NOMO-1 treated with DMSO at 0.1 percent for 48 hours (cell line): ENCODE results near the gene TENT4A.
A peak's percentile ranks its signal among the peaks of the same experiment; 100 is the strongest.
"Not testable (repeated sequence)": the region's sequence is repeated elsewhere in the genome, so short reads cannot be mapped to it uniquely, and the experiment has no call there.

Experiments used
- DNase-seq: peaks from one replicate; lab custom pipeline; 2025; ENCODE audit not compliant: unreplicated experiment; lab: John Stamatoyannopoulos, UW

The TENT4A gene

DNA sequence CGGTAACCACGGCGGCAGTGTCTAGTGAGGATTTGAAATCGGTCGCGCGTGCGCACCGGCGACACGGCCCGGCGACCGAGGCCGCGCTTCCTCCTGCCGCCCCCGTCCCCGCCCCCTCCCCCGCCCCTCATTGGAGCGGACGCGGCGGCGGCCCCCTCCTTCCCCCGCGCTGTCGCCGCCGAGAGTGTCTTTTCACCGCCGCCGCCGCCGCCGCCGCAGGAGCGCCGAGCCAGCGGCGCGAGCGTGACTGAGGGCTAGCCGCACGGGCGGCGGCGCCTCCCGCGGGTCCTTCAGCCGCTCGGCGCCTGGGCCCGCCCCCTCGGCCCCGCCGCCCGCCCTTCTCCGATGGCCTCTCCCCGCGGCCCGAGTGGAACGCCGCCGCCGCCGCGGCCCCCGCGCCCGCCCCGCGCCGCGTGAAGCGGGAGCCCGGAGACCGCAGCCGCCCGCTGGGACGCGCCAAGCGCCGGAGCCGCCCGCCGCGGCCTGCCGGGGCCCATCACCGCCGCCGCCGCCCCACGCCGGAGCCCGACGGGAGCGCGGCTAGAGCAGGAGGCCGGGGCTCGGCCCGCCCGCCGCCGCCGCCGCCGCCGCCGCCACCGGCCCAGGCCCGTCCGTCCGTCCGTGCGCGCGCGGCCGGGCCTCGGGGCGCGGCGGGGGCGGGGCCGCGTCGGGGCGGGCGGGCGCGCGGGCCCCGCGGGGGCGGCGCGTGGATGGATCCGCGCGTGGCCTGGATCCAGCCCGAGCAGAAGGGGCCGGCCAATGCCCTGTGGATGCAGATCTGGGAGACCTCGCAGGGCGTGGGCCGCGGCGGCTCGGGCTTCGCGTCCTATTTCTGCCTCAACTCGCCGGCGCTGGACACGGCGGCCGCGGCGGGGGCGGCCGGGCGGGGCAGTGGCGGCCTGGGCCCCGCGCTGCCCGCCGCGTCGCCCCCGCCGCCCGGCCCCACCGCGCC lies at the start of gene TENT4A:
Gene TENT4A, plus strand, starts transcription at position 159 of the 952 bp plus-strand sequence. Its CDS starts 552 bp downstream, at position 711.
- peak; percentile 30 for DNase-seq

DNA sequence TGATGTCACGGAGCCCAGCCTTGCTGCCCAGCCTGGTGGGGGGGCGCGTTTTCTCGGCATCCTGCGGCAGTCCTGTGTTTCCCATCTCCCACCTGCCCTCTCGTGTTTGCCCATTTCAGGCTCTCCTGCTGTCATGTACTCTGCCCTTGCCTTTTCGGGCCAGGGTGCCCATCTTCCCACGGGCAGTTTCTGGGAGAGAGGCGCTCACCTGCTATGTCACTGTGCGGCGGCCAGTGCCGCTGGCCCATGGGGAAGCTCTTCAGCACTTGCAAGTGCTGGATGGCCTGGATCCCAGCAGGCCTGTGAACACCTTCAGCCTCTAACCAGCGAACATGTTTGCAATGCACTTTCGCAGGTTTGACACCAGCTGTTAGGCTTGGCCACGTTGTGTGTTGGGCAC lies 46.5 kb upstream of the TENT4A start:
- no peak for DNase-seq

DNA sequence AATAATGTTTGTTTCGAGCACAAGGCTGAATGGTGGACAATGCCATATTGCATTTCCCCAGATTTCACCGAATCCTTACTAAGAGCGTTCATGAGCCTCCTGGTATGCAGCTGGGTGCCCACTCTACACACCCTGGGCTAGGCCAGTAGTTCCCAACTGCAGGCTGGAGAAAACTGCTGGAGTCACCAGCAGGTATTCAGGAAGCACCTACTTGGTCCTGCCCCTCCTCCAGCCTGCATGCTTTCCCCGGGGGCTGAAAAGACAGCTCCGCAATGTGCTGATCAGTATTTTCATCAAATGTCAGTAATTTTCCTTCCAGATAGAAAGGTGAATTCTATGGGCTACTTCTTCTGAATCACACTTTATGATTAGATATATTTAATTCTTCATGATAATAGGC lies 45.6 kb upstream of the TENT4A start:
- DNase-seq: no peak

DNA sequence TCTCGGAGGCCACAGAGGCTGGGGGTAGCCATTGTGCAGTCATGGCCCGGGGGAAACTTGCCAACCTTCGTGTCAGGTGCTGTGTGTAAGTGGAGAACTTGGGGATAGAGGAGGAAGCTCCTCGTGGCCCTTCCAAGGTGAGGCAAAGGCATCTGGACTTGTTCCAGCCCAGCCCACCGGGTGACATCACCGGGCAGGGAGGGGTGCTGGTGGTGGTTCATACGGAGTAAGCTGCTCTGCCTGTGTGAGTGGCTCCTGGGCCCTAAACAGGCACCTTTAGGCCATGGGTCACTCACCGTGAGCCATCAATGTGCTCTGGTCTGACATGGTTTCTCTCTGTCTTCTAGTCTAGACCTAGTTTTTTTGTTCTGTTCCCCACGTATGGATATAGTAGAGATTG lies 44.5 kb upstream of the TENT4A start:
- DNase-seq: not testable (repeated sequence)

DNA sequence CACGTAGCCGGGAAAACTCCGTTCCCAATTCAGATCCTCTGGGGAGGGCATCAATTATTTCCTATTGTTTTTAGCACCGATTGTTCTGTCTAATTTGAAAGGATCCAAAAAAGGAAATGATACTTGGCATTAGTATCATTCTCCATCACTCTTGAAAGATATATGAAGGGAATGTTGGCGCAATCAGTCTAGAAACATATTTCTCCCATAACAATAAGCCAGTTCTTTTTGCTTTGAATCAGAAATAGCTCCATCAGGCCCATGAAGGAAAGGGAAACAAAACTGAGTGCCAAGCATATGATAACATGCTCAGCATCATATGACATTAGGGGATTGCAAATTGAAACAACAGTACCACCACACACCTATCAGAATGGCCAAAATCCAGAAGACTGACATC lies 40.2 kb upstream of the TENT4A start:
- DNase-seq: no peak

DNA sequence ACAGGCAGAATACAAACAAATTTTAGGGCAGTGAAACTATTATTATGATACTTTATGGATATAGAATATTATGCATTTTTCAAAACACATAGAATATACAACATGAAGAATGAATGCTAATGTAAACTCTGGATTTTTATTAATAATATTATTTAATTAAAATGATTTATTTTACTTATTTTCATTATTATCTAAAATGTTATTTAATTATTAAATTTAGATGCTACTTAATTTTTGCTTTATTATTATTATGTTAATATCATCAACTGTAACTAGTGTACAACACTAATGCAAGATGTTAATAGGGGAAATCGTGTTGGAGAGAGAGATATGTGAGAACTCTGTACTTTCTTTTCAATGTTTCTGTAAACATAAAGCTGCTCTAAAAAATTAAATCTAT lies 39.3 kb upstream of the TENT4A start:
- no peak for DNase-seq

DNA sequence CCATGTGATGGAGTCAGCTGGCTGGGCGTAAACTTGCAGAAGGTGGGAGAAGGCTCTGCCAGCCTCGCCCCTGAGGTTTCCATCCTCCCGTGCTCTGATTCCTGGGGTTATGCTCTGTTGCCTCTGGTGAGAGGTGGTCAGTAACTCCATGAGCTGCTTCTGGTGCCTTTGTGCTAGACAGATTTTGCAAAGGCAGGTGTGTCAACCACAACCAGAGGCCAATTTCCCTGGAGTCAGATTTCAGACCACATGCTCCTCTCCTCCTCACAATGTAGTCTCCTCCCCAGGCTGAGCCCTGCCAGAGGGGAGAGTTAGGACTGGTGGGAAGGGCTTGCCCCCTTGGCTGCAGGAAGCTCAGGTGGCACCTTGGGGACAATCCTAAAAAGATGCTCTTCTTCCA lies 38.8 kb upstream of the TENT4A start:
- no peak for DNase-seq

DNA sequence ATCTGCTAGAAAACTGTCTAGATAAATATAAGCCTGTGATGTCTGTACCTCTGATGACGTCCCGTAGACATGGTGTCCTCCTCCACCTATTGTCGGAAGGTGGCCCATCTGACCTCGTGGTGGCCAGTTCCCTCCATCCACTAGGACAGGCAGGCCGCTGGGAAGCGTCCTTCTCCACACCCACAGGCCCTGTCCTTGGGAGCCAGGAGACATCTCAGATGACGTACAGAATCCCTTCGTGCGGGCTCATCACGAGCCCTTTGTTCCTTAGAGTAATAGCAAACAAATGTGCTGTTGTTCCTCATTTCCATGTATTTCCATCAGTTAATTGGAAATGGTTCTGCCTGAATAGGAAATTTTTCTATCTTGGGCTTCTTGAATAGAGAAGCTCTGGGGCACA lies 38.3 kb upstream of the TENT4A start:
- no peak for DNase-seq

DNA sequence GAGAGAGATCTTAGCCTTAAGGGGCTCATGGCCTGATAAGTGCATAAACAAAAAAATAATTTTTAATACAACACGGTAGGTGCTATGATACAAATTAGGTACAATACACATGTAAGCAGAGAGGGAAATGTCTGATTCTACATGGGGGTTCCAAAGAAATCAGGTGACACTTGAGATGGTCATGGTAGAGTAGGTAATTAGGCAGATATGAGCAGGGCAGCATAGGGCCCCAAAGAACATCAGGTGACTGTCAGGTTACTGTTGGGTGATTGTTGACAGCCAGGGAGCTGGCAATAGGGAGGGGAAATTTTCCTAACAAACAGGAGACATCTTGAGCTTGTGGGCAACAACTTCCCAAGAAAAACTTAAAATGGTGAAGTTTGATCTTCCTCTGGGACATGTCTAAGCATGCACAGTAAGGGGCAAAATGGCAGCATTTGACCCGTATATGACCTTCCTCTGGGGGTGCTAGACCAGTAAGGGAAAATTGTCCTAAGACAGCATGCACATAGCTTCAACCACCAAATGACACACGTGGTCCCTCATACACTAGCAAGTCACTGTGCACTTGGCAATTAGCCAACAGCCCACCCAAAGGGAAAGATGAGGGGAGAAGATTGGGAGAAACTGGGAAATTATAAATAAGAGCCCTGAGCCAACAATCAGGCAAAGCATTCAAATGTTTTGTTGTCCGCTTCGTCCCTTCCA lies 37.3 kb upstream of the TENT4A start:
- DNase-seq: peak; percentile 23

DNA sequence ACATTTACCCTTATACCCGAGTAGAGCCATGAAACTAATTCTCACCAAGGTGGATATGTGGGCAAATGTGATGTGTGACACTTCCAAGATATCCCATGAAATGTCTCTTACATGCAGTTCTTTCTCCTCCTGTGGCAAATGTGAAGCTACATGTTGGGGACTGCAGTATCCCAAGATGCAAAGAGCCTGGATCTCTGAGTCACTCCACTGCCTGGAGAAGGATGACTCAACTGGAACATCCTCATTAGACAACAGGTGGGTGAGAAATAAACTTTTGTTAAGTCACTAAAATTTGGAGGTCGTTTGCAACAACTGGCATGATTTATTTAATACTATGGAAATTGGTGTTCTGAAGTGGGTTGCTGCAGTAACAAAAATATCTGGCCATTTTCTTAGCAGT lies 36.5 kb upstream of the TENT4A start:
- no peak for DNase-seq

DNA sequence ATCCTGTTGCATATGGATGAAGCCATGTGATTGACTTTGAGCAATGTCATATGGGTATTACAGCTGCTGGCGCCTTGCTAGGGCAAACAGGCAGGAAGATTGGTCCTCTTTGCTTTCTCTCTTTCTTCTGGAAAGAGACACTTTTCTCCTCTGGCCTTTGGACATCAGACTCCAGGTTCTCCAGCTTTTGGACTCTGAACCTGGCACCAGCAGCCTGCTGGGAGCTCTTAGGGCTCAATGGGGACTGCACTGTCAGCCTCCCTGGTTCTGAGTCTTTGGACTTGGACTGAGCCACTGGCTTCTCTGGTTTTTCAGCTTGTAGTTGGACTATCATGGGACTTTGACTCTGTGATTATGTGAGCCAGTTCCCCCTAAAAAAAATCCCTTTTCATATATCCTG lies 34.8 kb upstream of the TENT4A start:
- DNase-seq: no peak

DNA sequence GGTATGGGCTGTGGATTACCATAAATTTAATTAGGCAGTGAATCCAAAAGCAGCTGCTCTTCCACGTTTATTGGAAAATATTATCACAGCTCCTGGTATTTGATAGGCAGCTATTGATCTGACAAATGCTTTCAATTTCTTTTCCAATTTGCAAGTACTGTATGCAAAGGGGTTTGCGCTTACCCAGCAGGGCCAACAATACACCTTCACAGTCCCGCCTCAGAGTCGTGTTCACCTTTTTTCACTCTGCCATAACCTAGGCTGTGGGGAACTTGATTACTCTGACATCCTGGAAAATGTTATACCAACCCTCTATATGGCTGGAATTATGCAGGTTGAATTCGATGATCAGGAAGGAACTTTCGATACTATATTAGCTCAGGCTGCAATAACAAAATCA lies 32.3 kb upstream of the TENT4A start:
- DNase-seq: no peak

DNA sequence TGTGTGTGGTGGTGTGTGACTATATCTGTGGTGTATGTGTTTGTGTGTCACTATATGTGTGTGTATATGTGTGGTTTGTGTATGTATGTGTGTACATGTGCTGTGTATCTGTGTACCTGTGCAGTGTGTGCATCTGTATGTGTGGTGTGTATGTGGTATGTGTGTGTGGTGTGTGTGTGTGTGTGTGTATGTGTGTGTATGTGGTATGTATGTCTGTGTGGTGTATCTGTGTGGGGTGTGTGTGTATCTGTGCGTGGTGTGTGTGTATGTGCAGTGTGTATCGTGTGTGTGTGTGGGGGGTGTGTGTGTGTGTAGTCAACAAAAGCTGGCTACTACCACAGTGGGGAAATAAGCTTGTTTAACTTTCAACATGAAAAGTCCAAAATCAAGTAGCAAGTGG lies 31.6 kb upstream of the TENT4A start:
- DNase-seq: no peak

DNA sequence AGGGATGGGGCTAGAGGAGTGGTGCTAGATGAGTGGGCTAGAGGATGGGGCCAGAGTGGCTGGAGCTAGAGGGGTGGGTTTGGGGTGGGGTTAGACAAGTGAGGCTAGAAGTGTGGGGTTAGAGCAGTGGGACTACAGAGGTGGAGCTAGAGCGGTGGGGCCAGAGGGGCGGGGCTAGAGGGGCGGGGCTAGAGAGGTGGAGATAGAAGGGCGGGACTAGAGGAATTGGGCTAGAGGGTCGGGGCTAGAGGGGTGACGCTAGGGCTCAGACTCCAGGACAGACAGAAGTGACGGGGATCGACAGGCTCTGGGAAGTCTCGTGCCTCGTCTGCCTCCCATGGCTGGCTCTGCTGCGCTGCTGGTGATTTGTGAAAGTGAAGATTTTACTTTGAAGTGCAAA lies 31.0 kb upstream of the TENT4A start:
- no peak for DNase-seq

DNA sequence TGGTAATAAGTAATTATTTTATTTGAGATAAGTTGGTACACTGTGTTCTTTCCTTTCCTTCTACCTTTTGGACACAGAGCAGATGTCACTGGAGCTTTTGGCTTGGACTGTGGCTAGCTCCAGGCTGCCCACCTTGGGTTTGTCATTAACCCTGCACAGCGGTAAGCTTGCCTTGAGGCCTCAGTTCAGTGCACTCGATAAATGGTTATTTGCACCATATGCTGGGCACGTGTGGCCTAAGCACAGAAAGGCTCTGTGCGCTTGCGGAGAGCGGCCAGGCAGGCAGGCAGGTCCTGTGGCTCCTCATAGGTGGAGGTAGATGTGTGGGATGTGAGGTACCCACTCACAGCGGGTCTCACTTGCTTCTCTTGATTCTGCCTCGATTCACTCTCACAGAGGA lies 30.0 kb upstream of the TENT4A start:
- DNase-seq: no peak

DNA sequence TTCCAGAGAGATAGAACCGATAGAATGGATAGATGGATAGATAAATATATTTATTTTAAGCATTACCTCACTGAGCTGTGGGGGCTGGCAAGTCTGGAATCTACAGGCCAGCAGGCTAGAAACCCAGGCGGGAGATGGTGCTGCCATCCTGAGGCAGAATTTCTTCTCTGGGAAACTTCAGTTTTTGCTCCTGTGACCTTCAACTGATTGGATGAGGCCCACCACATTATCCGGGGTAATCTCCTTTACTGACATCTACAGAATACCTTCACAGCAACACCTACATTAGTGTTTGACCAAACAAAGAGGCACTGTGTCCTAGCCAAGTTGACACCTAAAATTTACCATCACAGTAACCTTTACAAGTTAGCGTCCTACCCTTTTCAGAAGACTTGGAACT lies 29.2 kb upstream of the TENT4A start:
- DNase-seq: no peak

DNA sequence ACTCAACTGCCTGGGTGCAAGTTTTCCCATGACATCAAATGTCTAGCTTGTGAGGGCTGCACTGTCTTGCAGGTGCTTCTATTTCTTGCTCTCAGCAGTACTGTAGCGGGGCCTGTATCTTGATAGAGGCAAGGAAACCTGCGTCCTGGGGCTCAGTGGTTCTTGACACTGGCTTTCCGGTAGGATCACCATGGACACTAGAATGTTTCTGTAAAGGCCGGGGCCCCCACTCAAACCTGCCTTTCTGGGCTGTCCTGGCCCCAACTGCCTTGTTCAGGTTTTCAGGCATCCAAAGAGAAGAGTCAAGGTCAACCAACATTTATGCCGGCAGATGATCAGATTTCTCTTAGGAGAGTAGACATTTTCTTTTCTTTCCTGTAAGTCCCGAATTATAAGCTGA lies 26.7 kb upstream of the TENT4A start:
- DNase-seq: no peak

DNA sequence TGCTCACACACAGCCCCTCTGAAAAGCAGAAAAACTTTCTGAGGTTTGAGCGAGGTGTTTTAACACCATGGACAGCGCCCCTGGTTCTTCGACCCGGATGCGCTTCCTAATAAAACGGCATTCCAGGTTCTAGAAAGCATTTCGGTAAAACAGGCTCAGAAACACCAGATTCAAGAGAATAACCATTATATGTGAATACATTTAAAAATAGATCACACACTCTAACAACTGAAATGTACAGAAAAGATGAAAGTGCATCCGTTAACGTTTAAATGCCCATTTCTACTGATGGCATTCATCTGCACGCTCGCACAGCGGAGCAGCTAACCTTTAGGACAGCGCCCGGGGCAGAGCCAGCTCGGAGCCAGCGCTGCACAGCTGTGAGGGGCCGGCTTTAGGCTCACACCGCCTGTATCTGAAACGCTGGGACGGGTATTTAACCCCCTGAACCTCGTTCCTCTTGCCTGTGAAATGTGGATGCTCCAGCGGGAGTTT lies 26.3 kb upstream of the TENT4A start:
- DNase-seq: no peak

DNA sequence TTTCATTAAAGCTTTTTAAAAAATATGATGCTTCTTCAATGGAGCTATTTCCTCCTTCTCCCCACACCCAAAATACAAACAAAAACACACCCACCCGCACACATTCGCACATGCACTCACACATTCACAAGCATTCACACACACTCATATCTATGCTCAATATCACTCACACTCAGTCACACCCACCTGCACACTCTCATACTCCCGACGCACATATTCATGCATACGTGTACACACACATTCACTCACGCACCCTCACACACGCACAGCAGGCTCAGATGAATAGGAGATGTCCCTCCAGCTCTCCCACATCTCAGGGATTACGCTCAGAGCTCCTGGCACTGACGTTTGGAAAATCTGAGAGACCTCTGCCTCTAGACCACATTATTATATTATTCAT lies 25.7 kb upstream of the TENT4A start:
- no peak for DNase-seq

DNA sequence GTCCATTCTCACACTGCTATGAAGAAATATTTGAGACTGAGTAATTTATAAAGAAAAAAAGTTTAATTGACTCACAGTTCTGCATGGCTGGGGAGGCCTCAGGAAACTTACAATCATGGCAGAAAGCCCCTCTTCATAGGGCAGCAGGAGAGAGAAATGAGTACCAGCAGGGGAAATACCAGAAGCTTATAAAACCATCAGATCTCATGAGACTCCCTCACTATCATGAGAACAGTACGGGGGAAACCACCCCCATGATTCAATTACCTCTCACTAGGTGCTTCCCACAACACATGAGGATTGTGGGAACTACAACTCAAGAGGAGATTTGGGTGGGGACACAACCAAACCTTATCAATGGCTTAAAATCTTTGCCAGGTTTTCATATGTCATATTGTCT lies 20.3 kb upstream of the TENT4A start:
- no peak for DNase-seq

DNA sequence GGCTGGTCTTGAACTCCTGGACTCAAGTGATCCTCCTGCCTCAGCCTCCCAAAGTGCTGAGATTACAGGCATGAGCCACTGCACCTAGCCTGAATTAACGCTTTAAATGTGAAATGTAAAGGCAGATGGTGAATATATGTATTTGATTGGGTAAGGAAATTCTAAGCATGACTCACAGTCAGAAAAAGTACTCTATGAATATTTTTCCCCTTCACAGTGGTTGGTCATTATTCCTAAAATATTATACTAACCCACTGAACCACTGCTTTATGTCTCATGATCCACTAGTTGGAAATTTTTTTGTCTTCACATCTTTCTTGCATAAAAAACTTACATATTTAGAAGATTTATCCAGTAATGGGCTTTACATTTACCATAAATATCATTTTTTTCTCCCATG lies 14.5 kb upstream of the TENT4A start:
- DNase-seq: no peak

DNA sequence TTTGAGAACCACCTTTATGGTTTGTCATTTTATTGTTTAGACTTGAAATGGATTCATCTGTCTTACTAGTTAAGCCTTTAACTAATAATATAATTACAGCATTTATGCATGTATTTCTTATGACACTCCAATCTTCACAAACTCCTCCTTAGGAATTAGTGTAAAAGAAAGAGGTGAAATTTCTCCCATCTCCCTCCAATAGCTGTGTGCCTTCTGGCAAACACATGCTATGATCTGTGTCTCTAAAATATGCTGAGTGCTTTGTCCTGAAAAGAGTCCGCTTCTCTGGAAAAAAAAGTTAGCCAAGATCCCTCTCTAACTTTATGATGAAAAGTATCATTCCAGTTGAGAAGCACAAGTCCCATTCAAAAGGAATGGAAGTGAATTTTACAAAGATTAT lies 13.9 kb upstream of the TENT4A start:
- no peak for DNase-seq
